Upper lobe of left lung (tissue), 4 donors: ENCODE measurements around the gene PELI3.

Experiments
- CTCF ChIP-seq, 6 experiments: fragments of 450-650 bp in 4 of 6; fragments of 200-600 bp in 2 of 6; sonication (generic) in 2 of 6; IDR thresholded peaks; one replicate each; pipeline ENCODE4 v1.5.1; 2016 to 2019; ENCODE audit warnings: antibody characterized with exemption in 6 of 6
- POLR2A ChIP-seq, 4 donors: fragments of 450-650 bp; IDR thresholded peaks; one replicate each; pipeline ENCODE4 v1.5.1; 2016 to 2017; ENCODE audit warnings: antibody characterized with exemption in 4 of 4, mild to moderate bottlenecking in 2 of 4

GRCh38 chr11:66479394-66480116 is 12.8 kb downstream of the PELI3 start:
- TF ChIP-seq CTCF (IDR thresholded peaks at IDR 0.05) (no peak), POLR2A (IDR thresholded peaks at IDR 0.05) (no peak)
